IMR-90 (cell line): ENCODE measurements around the gene UBR7. TPM values are rescaled to one million over a fixed set of nuclear protein-coding genes. Genes with fewer than 3 reads are reported as not detected.

ENCODE experiments used
- ATAC-seq: fragments of 200-7000 bp; cut with Tn5 transposase; 2 replicates; pipeline ENCODE4 v1.9.1; 2020; ENCODE audit warnings: low read depth, mild to moderate bottlenecking, moderate library complexity
- BruUV-seq: library from RNA; stranded (reverse); fragments of 400-500 nt; replicated peaks from 2 replicates; lab custom pipeline; 2021; lab: Mats Ljungman, UMichigan
- CTCF ChIA-PET: fragments of 300-600 bp; formaldehyde crosslinking; extraction: SDS; loops from one replicate; lab custom pipeline; 2021; ENCODE audit warnings: antibody characterized with exemption; lab: Yijun Ruan, JAX
- POLR2A ChIA-PET: fragments of 300-600 bp; sonication (Branson Sonifier 250); formaldehyde crosslinking; loops from one replicate; lab custom pipeline; 2022; ENCODE audit warnings: antibody characterized with exemption; ENCODE audit not compliant: unreplicated experiment; lab: Charles Lee
- DNase-seq: peaks from one replicate; pipeline ENCODE4 v3.0.0; 2013
- H2AFZ ChIP-seq: replicated peaks from 2 replicates; pipeline ENCODE3; 2013; ENCODE audit warnings: low read length, mild to moderate bottlenecking; ENCODE audit not compliant: poor library complexity
- H2AK5ac ChIP-seq: 2 replicates; pipeline ENCODE4 v1.6.1; 2013; ENCODE audit warnings: low read depth, low read length, inconsistent platforms
- H2AK9ac ChIP-seq: replicated peaks from 2 replicates; pipeline ENCODE3; 2013; ENCODE audit warnings: mild to moderate bottlenecking, low read depth, low read length, moderate library complexity; ENCODE audit not compliant: poor library complexity
- H2BK120ac ChIP-seq: 2 replicates; pipeline ENCODE4 v1.6.1; 2013; ENCODE audit warnings: low read depth, low read length, inconsistent platforms
- H2BK15ac ChIP-seq: 3 replicates; pipeline ENCODE4 v1.6.1; 2013; ENCODE audit warnings: low read depth, low read length, inconsistent platforms
- H2BK20ac ChIP-seq: 2 replicates; pipeline ENCODE4 v1.6.1; 2013; ENCODE audit warnings: low read depth, mild to moderate bottlenecking, inconsistent platforms, low read length, moderate library complexity
- H2BK5ac ChIP-seq: 2 replicates; pipeline ENCODE4 v1.6.1; 2013; ENCODE audit warnings: mild to moderate bottlenecking, low read depth, low read length, inconsistent platforms; ENCODE audit not compliant: poor library complexity, severe bottlenecking
- H3K14ac ChIP-seq: replicated peaks from 2 replicates; pipeline ENCODE4 v1.6.1; 2013; ENCODE audit warnings: low read depth, low read length, inconsistent platforms
- H3K18ac ChIP-seq: 2 replicates; pipeline ENCODE4 v1.6.1; 2013; ENCODE audit warnings: low read depth, low read length, control low read depth
- H3K23ac ChIP-seq: 2 replicates; pipeline ENCODE4 v1.6.1; 2013; ENCODE audit warnings: low read depth, low read length, inconsistent platforms
- H3K27ac ChIP-seq: 2 replicates; pipeline ENCODE4 v1.5.1; 2013; ENCODE audit warnings: mild to moderate bottlenecking, control low read depth, low read length; ENCODE audit not compliant: insufficient read depth
- H3K27me3 ChIP-seq: 2 replicates; pipeline ENCODE4 v1.6.1; 2013; ENCODE audit warnings: low read length; ENCODE audit not compliant: control insufficient read depth, insufficient read depth
- H3K36me3 ChIP-seq: 2 replicates; pipeline ENCODE4 v1.6.1; 2013; ENCODE audit warnings: low read length, mixed read lengths; ENCODE audit not compliant: control insufficient read depth, insufficient read depth
- H3K4ac ChIP-seq: 2 replicates; pipeline ENCODE4 v1.6.1; 2013; ENCODE audit warnings: low read depth, low read length, inconsistent platforms
- H3K4me1 ChIP-seq: 2 replicates; pipeline ENCODE4 v1.6.1; 2013; ENCODE audit warnings: low read length, mixed read lengths; ENCODE audit not compliant: control insufficient read depth, insufficient read depth
- H3K4me2 ChIP-seq: 2 replicates; pipeline ENCODE4 v1.6.1; 2013; ENCODE audit warnings: low read depth, mild to moderate bottlenecking, control low read depth, low read length, moderate library complexity
- H3K4me3 ChIP-seq: 2 replicates; pipeline ENCODE4 v1.5.1; 2013; ENCODE audit warnings: low read depth, mild to moderate bottlenecking, control low read depth, low read length, moderate library complexity; ENCODE audit not compliant: insufficient read depth
- H3K56ac ChIP-seq: 2 replicates; pipeline ENCODE4 v1.6.1; 2013; ENCODE audit warnings: low read length, inconsistent platforms; ENCODE audit not compliant: insufficient read depth; ENCODE audit errors: extremely low read depth
- H3K79me1 ChIP-seq, 2 experiments: 2 replicates each; pipeline ENCODE4 v1.6.1; 2013; ENCODE audit warnings: low read length in 2 of 2, inconsistent platforms in 1 of 2, low read depth in 1 of 2
- H3K9ac ChIP-seq: 2 replicates; pipeline ENCODE4 v1.6.1; 2013; ENCODE audit warnings: low read depth, low read length, control low read depth
- H3K9me1 ChIP-seq: 2 replicates; pipeline ENCODE4 v1.6.1; 2013; ENCODE audit warnings: low read length, inconsistent platforms; ENCODE audit not compliant: insufficient read depth
- H3K9me3 ChIP-seq: 2 replicates; pipeline ENCODE4 v1.6.1; 2013; ENCODE audit warnings: low read length; ENCODE audit not compliant: control insufficient read depth, insufficient read depth
- H4K20me1 ChIP-seq: 2 replicates; pipeline ENCODE4 v1.6.1; 2013; ENCODE audit warnings: low read length, inconsistent platforms; ENCODE audit not compliant: insufficient read depth
- H4K5ac ChIP-seq: 2 replicates; pipeline ENCODE4 v1.6.1; 2013; ENCODE audit warnings: mild to moderate bottlenecking, low read depth, low read length, control low read depth
- H4K8ac ChIP-seq, 2 experiments: 2 replicates each; pipeline ENCODE4 v1.6.1; 2013; ENCODE audit warnings: low read depth in 2 of 2, low read length in 2 of 2, control low read depth in 1 of 2, inconsistent platforms in 1 of 2
- H4K91ac ChIP-seq: 2 replicates; pipeline ENCODE4 v1.6.1; 2013; ENCODE audit warnings: low read depth, low read length, inconsistent platforms; ENCODE audit not compliant: insufficient read depth
- BHLHE40 ChIP-seq: fragments of 150-350 bp; IDR thresholded peaks from 2 replicates; pipeline ENCODE4 v1.6.1; 2016; ENCODE audit warnings: mild to moderate bottlenecking, low read depth, low read length
- CEBPB ChIP-seq: IDR thresholded peaks from 2 replicates; pipeline ENCODE4 v1.6.1; 2012; ENCODE audit warnings: low read depth, low read length, improper control_type of control experiment
- CHD1 ChIP-seq: IDR thresholded peaks from 2 replicates; pipeline ENCODE4 v1.6.1; 2012; ENCODE audit warnings: low read depth, low read length, improper control_type of control experiment
- CTCF ChIP-seq: conservative IDR thresholded peaks from 2 replicates; pipeline ENCODE4 v1.5.1; 2012; ENCODE audit warnings: mild to moderate bottlenecking, low read depth, low read length, improper control_type of control experiment
- FOS ChIP-seq: fragments of 150-350 bp; IDR thresholded peaks from 2 replicates; pipeline ENCODE4 v1.6.1; 2016; ENCODE audit warnings: low read depth, low read length
- MAFK ChIP-seq: IDR thresholded peaks from 2 replicates; pipeline ENCODE4 v1.6.1; 2012; ENCODE audit warnings: low read depth, low read length, improper control_type of control experiment
- MAZ ChIP-seq: IDR thresholded peaks from 2 replicates; pipeline ENCODE4 v1.6.1; 2012; ENCODE audit warnings: low read depth, mild to moderate bottlenecking, low read length, improper control_type of control experiment, moderate library complexity, borderline replicate concordance
- MXI1 ChIP-seq: IDR thresholded peaks from 2 replicates; pipeline ENCODE4 v1.6.1; 2012; ENCODE audit warnings: low read depth, mild to moderate bottlenecking, low read length, moderate library complexity, borderline replicate concordance
- NFE2L2 ChIP-seq: fragments of 150-350 bp; IDR thresholded peaks from 2 replicates; pipeline ENCODE4 v1.6.1; 2016; ENCODE audit warnings: low read depth, mild to moderate bottlenecking, low read length
- POLR2A ChIP-seq: IDR thresholded peaks from 2 replicates; pipeline ENCODE4 v1.6.1; 2012; ENCODE audit warnings: mild to moderate bottlenecking, low read depth, low read length
- RAD21 ChIP-seq: IDR thresholded peaks from 2 replicates; pipeline ENCODE4 v1.6.1; 2012; ENCODE audit warnings: low read length, improper control_type of control experiment
- RCOR1 ChIP-seq: IDR thresholded peaks from 2 replicates; pipeline ENCODE4 v1.6.1; 2012; ENCODE audit warnings: mild to moderate bottlenecking, low read length, improper control_type of control experiment; ENCODE audit not compliant: insufficient replicate concordance
- RFX5 ChIP-seq: IDR thresholded peaks from 2 replicates; pipeline ENCODE4 v1.8.0; 2012; ENCODE audit warnings: low read depth, mild to moderate bottlenecking, low read length, moderate library complexity
- SMC3 ChIP-seq: fragments of 150-350 bp; IDR thresholded peaks from 2 replicates; pipeline ENCODE4 v1.6.1; 2016; ENCODE audit warnings: low read depth, mild to moderate bottlenecking, antibody characterized with exemption, low read length, moderate library complexity
- USF2 ChIP-seq: fragments of 150-350 bp; IDR thresholded peaks from 2 replicates; pipeline ENCODE4 v1.6.1; 2017; ENCODE audit warnings: mild to moderate bottlenecking, antibody characterized with exemption, low read length, low read depth
- WGBS, 2 experiments: methylation state at CpG; one replicate each; pipeline versions ENCODE4 v1.1.5 to v1.1.7; 2013; ENCODE audit warnings: missing lambda C conversion rate in 2 of 2; ENCODE audit not compliant: insufficient read length in 1 of 2; ENCODE audit errors: extremely low coverage in 2 of 2; 5-methylcytosine and 5-hydroxymethylcytosine counted together
- dilution Hi-C: fragments of 300-500 bp; cut with HindIII; formaldehyde crosslinking; loops from one replicate; pipeline ENCODE4 v1.14.3; 2018; ENCODE audit warnings: low sequenced_read_pairs; ENCODE audit not compliant: unreplicated experiment
- in situ Hi-C: fragments of 300-500 bp; cut with MboI; formaldehyde crosslinking; loops from 3 replicates; pipeline ENCODE4 v1.14.3; 2019; ENCODE audit warnings: low sequenced_read_pairs, inconsistent platforms, mixed read lengths
- intact Hi-C: fragments of 100-400 bp; cut with micrococcal nuclease; formaldehyde crosslinking; loops from 2 replicates; pipeline ENCODE4 v1.10.0; 2022
- polyA plus RNA-seq, 3 experiments: library from polyadenylated mRNA; depleted of rRNA; stranded (reverse); fragments of >200 nt; gene quantifications; 2 replicates each; pipeline ENCODE4 v1.2.3, GENCODE V29; 2012; ENCODE audit warnings: low replicate concordance in 1 of 3
- total RNA-seq: library from RNA; depleted of rRNA; stranded (reverse); fragments of >200 nt; gene quantifications from 2 replicates; pipeline ENCODE4 v1.2.3, GENCODE V29; 2012

UBR7 gene
- total and polyA plus RNA-seq, 2 of the 4 experiments (the other 2 are of a cell fraction): 24.2 to 29.4 TPM

GRCh38 chr14:93195316-93195999 lies 11.6 kb upstream of the UBR7 start:
- H3K9me1 ChIP-seq: peaks cover 7% of the 10 kb centered on the region; the same call in 1 of the 2 replicates
- intact Hi-C loops (no loop called here), in situ Hi-C loops (no loop called here), dilution Hi-C loops (no loop called here)
- H3K4me1 ChIP-seq: peaks cover 3% of the 10 kb centered on the region
- no peak overlapping the region for H3K4me3 ChIP-seq
- BruUV-seq: no TSS peak
- no peaks in the 10 kb centered on the region for H3K27me3 ChIP-seq
- no peaks in the 10 kb centered on the region for H4K20me1 ChIP-seq
- H3K56ac ChIP-seq: no peak overlapping the region
- no peak overlapping the region for H4K91ac ChIP-seq
- H3K9me3 ChIP-seq: no peaks in the 10 kb centered on the region
- no peak overlapping the region for H3K23ac ChIP-seq
- WGBS, 2 experiments: no CpG with 5 or more reads among the region's 1 CpG
- H4K8ac ChIP-seq: no peak overlapping the region
- H2BK15ac ChIP-seq: no peak overlapping the region
- H3K14ac ChIP-seq: no peak overlapping the region
- no peak overlapping the region for H2AK5ac ChIP-seq
- H3K36me3 ChIP-seq: 0 out of 2 replicates have a peak, but pooled peaks cover 1% of the 10 kb centered on the region
- TF ChIP-seq RFX5 (no peak), USF2 (no peak), NFE2L2 (no peak), MXI1 (no peak), FOS (no peak), CEBPB (no peak), BHLHE40 (no peak), SMC3 (no peak), MAFK (no peak), POLR2A (no peak), CHD1 (no peak), CTCF (no peak), MAZ (no peak), RAD21 (no peak), RCOR1 (no peak)
- no peak overlapping the region for H2BK5ac ChIP-seq
- CTCF ChIA-PET: interaction anchor here (0.6 kb wide), 1 partner anchor 24 kb away, joined by 4 read pairs; no protein-coding TSS in a partner anchor
- no peak overlapping the region for H4K5ac ChIP-seq
- DNase-seq: no peak
- H3K27ac ChIP-seq: no peak overlapping the region
- no peak overlapping the region for H2BK120ac ChIP-seq
- H3K9ac ChIP-seq: no peak overlapping the region
- no peak overlapping the region for H2AK9ac ChIP-seq
- H3K4me2 ChIP-seq: no peak overlapping the region
- POLR2A ChIA-PET: no interaction called here
- H2BK20ac ChIP-seq: no peak overlapping the region
- H3K18ac ChIP-seq: no peak overlapping the region
- H2AFZ ChIP-seq: no peak overlapping the region
- ATAC-seq: no peak
- H3K79me1 ChIP-seq: peaks cover 0 to 4% of the 10 kb centered on the region in 2 experiments; a peak in 2 of 4 replicates
- no peak overlapping the region for H3K4ac ChIP-seq
